A549 (cell line): Measurements from ENCODE around the gene SLC31A1. TPM values are rescaled to one million over a fixed set of nuclear protein-coding genes. Genes with fewer than 3 reads are reported as not detected.

Experiments
- ATAC-seq, 2 experiments: fragments of 200-7000 bp in 1 of 2; fragments of >200 bp in 1 of 2; cut with Nextera tagmentation in 1 of 2; cut with Tn5 transposase in 1 of 2; 3 replicates each; pipeline versions ENCODE4 v1.8.0 to v1.9.1; 2018 to 2020; ENCODE audit warnings: mild to moderate bottlenecking in 1 of 2, moderate library complexity in 1 of 2
- CTCF ChIA-PET: fragments of 300-600 bp; sonication (Branson Sonifier 250); formaldehyde crosslinking; extraction: SDS; loops from one replicate; lab custom pipeline; 2021; ENCODE audit warnings: antibody characterized with exemption, inconsistent platforms; lab: Yijun Ruan, JAX
- POLR2A ChIA-PET: fragments of 350-600 bp; formaldehyde crosslinking; extraction: SDS; loops from one replicate; lab custom pipeline; 2021; ENCODE audit warnings: antibody characterized with exemption, inconsistent platforms; lab: Yijun Ruan, JAX
- DNase-seq, 2 experiments: peaks; one replicate each; pipeline versions ENCODE4 v3.0.0 to v3.0.0-alpha.2; 2011 to 2016; ENCODE audit warnings: low read depth in 1 of 2, low spot score in 1 of 2
- FAIRE-seq: peaks from 2 replicates; lab custom pipeline; 2011; peaks lifted over from hg19 to GRCh38; lab: Jason Lieb, UNC
- H3K27ac ChIP-seq, 2 experiments: fragments of >200 bp; sonication (Bioruptor Twin); formaldehyde crosslinking; 3 replicates each; pipeline ENCODE4 v1.5.1; 2016 to 2017
- H3K4me1 ChIP-seq: fragments of >200 bp; sonication (Bioruptor Twin); formaldehyde crosslinking; 3 replicates; pipeline ENCODE4 v1.6.1; 2016
- H3K4me2 ChIP-seq: fragments of >200 bp; sonication (Bioruptor Twin); formaldehyde crosslinking; 3 replicates; pipeline ENCODE4 v1.6.1; 2016
- H3K4me3 ChIP-seq: fragments of >200 bp; sonication (Bioruptor Twin); formaldehyde crosslinking; 3 replicates; pipeline ENCODE4 v1.5.1; 2016
- H3K9me3 ChIP-seq: fragments of >200 bp; sonication (Bioruptor Twin); formaldehyde crosslinking; 3 replicates; pipeline ENCODE4 v1.6.1; 2016
- CBX8 ChIP-seq: fragments of 200-600 bp; sonication (generic); IDR thresholded peaks from 2 replicates; pipeline ENCODE4 v1.6.1; 2016
- CEBPB ChIP-seq, 2 experiments: fragments of >200 bp in 1 of 2; sonication (Bioruptor Twin) in 1 of 2; formaldehyde crosslinking in 1 of 2; IDR thresholded peaks; 2 replicates each; pipeline ENCODE4 v1.6.1; 2012 to 2016
- CTCF ChIP-seq: fragments of >200 bp; sonication (Bioruptor Twin); formaldehyde crosslinking; IDR thresholded peaks from 3 replicates; pipeline ENCODE4 v1.5.1; 2016
- EHF ChIP-seq: fragments of 250-450 bp; sonication (Bioruptor Pico); IDR thresholded peaks from 2 replicates; pipeline ENCODE4 v1.5.0; 2020; ENCODE audit warnings: mild to moderate bottlenecking
- ESRRA ChIP-seq: fragments of 150-350 bp; IDR thresholded peaks from 2 replicates; pipeline ENCODE4 v1.6.1; 2014; ENCODE audit warnings: mild to moderate bottlenecking, low read length, borderline replicate concordance
- FOSB ChIP-seq: fragments of 250-450 bp; sonication (Bioruptor Pico); IDR thresholded peaks from 2 replicates; pipeline ENCODE4 v1.5.0; 2020; ENCODE audit warnings: mild to moderate bottlenecking, moderate library complexity
- FOSL2 ChIP-seq, 2 experiments: fragments of 450-650 bp in 1 of 2; fragments of >200 bp in 1 of 2; sonication (Bioruptor Twin) in 1 of 2; formaldehyde crosslinking; IDR thresholded peaks; 2 replicates each; pipeline versions ENCODE4 v1.5.0 to v1.6.1; 2016 to 2020; ENCODE audit warnings: mild to moderate bottlenecking in 1 of 2, moderate library complexity in 1 of 2
- HEYL ChIP-seq: fragments of 250-450 bp; sonication (Bioruptor Pico); IDR thresholded peaks from 2 replicates; pipeline ENCODE4 v1.8.0; 2021; ENCODE audit warnings: mild to moderate bottlenecking, moderate library complexity
- JUN ChIP-seq, 2 experiments: fragments of >200 bp; sonication (Bioruptor Twin); formaldehyde crosslinking; IDR thresholded peaks; 2 replicates in 1 of 2; 3 replicates in 1 of 2; pipeline ENCODE4 v1.6.1; 2016 to 2017
- JUNB ChIP-seq: fragments of >200 bp; sonication (Bioruptor Twin); formaldehyde crosslinking; IDR thresholded peaks from 2 replicates; pipeline ENCODE4 v1.6.1; 2016
- MAFK ChIP-seq: fragments of 450-650 bp; IDR thresholded peaks from 2 replicates; pipeline ENCODE4 v1.6.1; 2014; ENCODE audit not compliant: partially characterized antibody
- NFE2L2 ChIP-seq: fragments of 150-350 bp; conservative IDR thresholded peaks from 2 replicates; pipeline ENCODE4 v1.6.1; 2014; ENCODE audit warnings: low read length
- PBX3 ChIP-seq: IDR thresholded peaks from 2 replicates; pipeline ENCODE4 v1.6.1; 2012
- POLR2AphosphoS2 ChIP-seq: conservative IDR thresholded peaks from 2 replicates; pipeline ENCODE4 v1.6.1; 2012; ENCODE audit warnings: low read length, improper control_type of control experiment, inconsistent platforms
- RAD21 ChIP-seq, 2 experiments: fragments of >200 bp in 1 of 2; sonication (Bioruptor Twin) in 1 of 2; formaldehyde crosslinking in 1 of 2; IDR thresholded peaks in 1 of 2; conservative IDR thresholded peaks in 1 of 2; 2 replicates in 1 of 2; 3 replicates in 1 of 2; pipeline ENCODE4 v1.6.1; 2012 to 2018; ENCODE audit warnings: inconsistent platforms in 1 of 2
- RARB ChIP-seq: fragments of 250-450 bp; sonication (Bioruptor Pico); IDR thresholded peaks from 2 replicates; pipeline ENCODE4 v1.8.0; 2021; ENCODE audit warnings: mild to moderate bottlenecking, moderate library complexity
- RFX5 ChIP-seq: fragments of 450-650 bp; IDR thresholded peaks from 2 replicates; pipeline ENCODE4 v1.7.1; 2014; ENCODE audit warnings: antibody characterized with exemption, mild to moderate bottlenecking, moderate library complexity
- SMC3 ChIP-seq: fragments of >200 bp; sonication (Bioruptor Twin); formaldehyde crosslinking; IDR thresholded peaks from 3 replicates; pipeline ENCODE4 v1.6.1; 2018; ENCODE audit warnings: inconsistent platforms
- TP53 ChIP-seq: fragments of 250-450 bp; sonication (Bioruptor Pico); IDR thresholded peaks from 2 replicates; pipeline ENCODE4 v1.5.0; 2021; ENCODE audit warnings: mild to moderate bottlenecking, moderate library complexity
- WGBS: methylation state at CpG from one replicate; pipeline ENCODE4 v1.1.6; 2017; ENCODE audit errors: missing lambda C conversion rate; 5-methylcytosine and 5-hydroxymethylcytosine counted together
- polyA plus RNA-seq, 4 experiments: library from polyadenylated mRNA; depleted of rRNA in 3 of 4; stranded (reverse); fragments of >200 nt; fragmentation: RNase III in 1 of 4; extraction: RNeasy Plus Mini Kit Qiagen cat#74134 plus additional on column Dnase treatment in 1 of 4; gene quantifications; 2 replicates in 3 of 4; 3 replicates in 1 of 4; pipeline ENCODE4 v1.2.3, GENCODE V29; 2011 to 2017

Gene SLC31A1
- polyA plus RNA-seq, 2 of the 4 experiments (the other 2 are of a cell fraction): 24.2 to 27.9 TPM

GRCh38 chr9:113269871-113270270 is 48.5 kb downstream of the SLC31A1 start:
- FAIRE-seq: no peak
- H3K27ac ChIP-seq: no peak overlapping the region
- ChIA-PET CTCF (interaction anchor here (1.2 to 1.4 kb wide), 3 partner anchors 12 to 388 kb away, joined by 3 read pairs; no protein-coding TSS in a partner anchor), POLR2A (no interaction called here)
- no peak for DNase-seq
- H3K4me3 ChIP-seq: no peak overlapping the region
- WGBS: 85% methylated on average over 2 of the region's 2 CpGs
- peaks cover 7% of the 10 kb centered on the region; the same call in 2 of the 3 replicates for H3K4me1 ChIP-seq
- ATAC-seq: no peak
- no peaks in the 10 kb centered on the region for H3K9me3 ChIP-seq
- no peak overlapping the region for H3K4me2 ChIP-seq
- no peak for TF ChIP-seq CEBPB (IDR thresholded peaks at IDR 0.05)
- TF ChIP-seq EHF (CRISPR knock-in tag): no peak
- TF ChIP-seq TP53 (CRISPR knock-in tag): no peak
- TF ChIP-seq JUNB: no peak
- no peak for TF ChIP-seq CBX8
- TF ChIP-seq FOSL2 (IDR thresholded peaks at IDR 0.05): no peak
- no peak for TF ChIP-seq FOSL2 (CRISPR knock-in tag; IDR thresholded peaks at IDR 0.05)
- TF ChIP-seq CTCF: no peak
- no peak for TF ChIP-seq NFE2L2
- TF ChIP-seq FOSB (CRISPR knock-in tag): no peak
- TF ChIP-seq ESRRA: no peak
- TF ChIP-seq RFX5: no peak
- TF ChIP-seq POLR2AphosphoS2: no peak
- TF ChIP-seq RARB (CRISPR knock-in tag): no peak
- TF ChIP-seq PBX3: no peak
- TF ChIP-seq, all 56 proteins: peak for 0

GRCh38 chr9:113274474-113275156 is 53.3 kb downstream of the SLC31A1 start:
- Histone ChIP-seq H3K4me2 (peak overlapping the region; percentile 84), H3K27ac (peak overlapping the region; percentile 88 to 93), H3K4me1 (peaks cover 28% of the 10 kb centered on the region; the same call in 2 of the 3 replicates), H3K9me3 (no peaks in the 10 kb centered on the region), H3K4me3 (peak overlapping the region; percentile 78)
- ATAC-seq (peak; percentile 52 to 62), FAIRE-seq (no peak), DNase-seq (peak; percentile 66)
- TF ChIP-seq HEYL (CRISPR knock-in tag) (no peak), SMC3 (peak; percentile 37; the same call in 2 of the 3 replicates), JUN (IDR thresholded peaks at IDR 0.05) (no peak), RAD21 (conservative IDR thresholded peaks at IDR 0.05 in 1 of 2, IDR thresholded peaks at IDR 0.05 in 1 of 2) (peak; percentile 64 to 70), CTCF (peak; percentile 83), MAFK (no peak)
- ChIA-PET CTCF (interaction anchor here (0.6 to 4.0 kb wide), 38 partner anchors 9 to 382 kb away, joined by 3 to 35 read pairs (median 5); partner anchors contain the start of genes ALAD, C9orf43, FKBP15 and POLE3), POLR2A (interaction anchor here (0.5 to 2.4 kb wide), 14 partner anchors 10 to 383 kb away, joined by 3 to 22 read pairs (median 4); partner anchors contain the start of genes ALAD, C9orf43, FKBP15 and POLE3)
- 2% methylated on average over 15 of the region's 15 CpGs for WGBS
